ENCODE results near the gene ETV6.

The ETV6 gene

GRCh38 chr12:11709513-11709912, 60.0 kb downstream of the ETV6 start:
- no peak overlapping the region for H3K4me3 ChIP-seq
- H3K27ac ChIP-seq, result no peak overlapping the region

DNA sequence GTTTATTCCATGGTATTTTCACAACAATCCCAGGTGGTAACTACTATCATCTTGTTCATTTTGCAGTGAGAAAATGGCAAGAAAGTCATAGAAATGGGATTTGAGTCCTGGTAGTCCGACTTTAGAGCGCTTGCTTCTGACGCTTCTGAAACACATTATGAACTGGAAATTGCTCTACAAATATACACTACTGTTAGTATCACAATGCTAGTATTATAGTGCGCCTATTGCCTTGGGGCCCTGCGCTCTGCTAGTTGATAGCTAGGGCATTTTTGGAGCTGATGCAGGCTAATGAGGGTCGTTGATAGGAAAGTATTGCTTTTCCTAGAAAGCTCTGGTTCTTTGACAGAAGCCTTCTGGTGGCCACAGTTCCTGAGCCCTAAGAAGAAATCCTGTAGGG, 61.0 kb downstream of the ETV6 start:
- Histone ChIP-seq H3K4me3 (no peak overlapping the region), H3K27ac (peak overlapping the region in 5 of 21 experiments; percentile 44 to 71 (median 58))

- Histone ChIP-seq H3K4me3 (no peak overlapping the region), H3K27ac (peak overlapping the region in 9 of 21 experiments; percentile 1 to 71 (median 44))
Observed at GRCh38 chr12:11710906-11711305, 61.4 kb downstream of the ETV6 start.

DNA sequence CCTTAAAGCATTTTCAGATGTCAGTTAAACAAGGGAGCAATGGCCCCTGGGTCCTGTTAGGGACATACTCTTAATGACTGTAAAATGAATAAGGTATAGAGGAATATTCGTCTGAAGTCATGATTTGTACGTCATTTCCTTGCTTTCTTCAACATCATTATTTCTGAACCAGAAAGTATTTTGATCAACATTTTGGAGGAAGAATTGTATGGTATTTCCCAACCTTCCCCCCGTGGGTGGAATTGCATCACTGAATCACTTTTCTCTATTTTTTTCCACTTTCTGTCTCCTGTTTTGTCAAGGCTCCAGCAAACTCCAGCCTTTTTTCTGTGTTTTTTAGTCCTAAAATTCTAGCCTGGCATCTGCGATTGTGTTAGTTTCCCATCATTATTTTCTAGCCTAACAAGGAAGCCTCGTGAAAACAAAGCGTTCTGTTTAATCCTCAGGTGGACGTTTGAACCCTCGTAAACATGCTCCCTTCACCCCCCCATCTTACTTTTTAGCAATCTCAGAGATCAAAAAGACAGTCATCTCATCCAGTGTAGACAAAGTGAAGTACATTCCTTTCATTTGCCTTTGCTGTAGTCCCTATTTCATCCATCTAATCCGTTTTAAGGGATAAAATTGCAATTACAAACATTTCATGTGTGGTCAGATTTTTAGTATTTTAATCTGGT, 62.3 kb downstream of the ETV6 start:
- H3K4me3 ChIP-seq, result no peak overlapping the region
- peak overlapping the region in 11 of 21 experiments; percentile 4 to 71 (median 20) for H3K27ac ChIP-seq

GRCh38 chr12:11712491-11712890, 63.0 kb downstream of the ETV6 start:
- H3K27ac ChIP-seq, result peak overlapping the region in 3 of 21 experiments; percentile 21 to 44 (median 39)
- no peak overlapping the region for H3K4me3 ChIP-seq

- no peak overlapping the region for H3K4me3 ChIP-seq
- H3K27ac ChIP-seq, result no peak overlapping the region
Observed at GRCh38 chr12:11713202-11713601, 63.7 kb downstream of the ETV6 start.

DNA sequence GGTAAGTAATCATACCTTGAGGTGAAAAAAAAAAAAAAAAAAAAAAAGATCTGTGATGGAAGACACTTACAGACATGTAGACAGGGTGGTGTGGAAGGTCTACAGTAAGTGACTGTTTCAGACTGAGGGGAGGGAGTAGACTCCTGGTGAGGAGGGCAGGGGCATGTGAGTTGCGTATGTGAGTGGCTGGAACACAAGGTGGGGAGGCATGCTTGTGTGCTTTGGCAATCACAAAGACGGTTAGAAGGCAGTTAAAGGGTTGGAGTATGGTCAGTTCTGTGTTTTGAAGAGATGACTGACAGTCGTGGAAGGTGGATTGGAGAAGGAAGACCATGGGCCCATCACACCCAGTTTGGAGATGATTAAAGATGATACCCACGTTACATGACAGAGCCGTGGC, 65.2 kb downstream of the ETV6 start:
- Histone ChIP-seq H3K4me3 (no peak overlapping the region), H3K27ac (no peak overlapping the region)

GRCh38 chr12:11715621-11716020, 66.1 kb downstream of the ETV6 start:
- no peak overlapping the region for H3K27ac ChIP-seq
- H3K4me3 ChIP-seq, result no peak overlapping the region

GRCh38 chr12:11716794-11717518, 67.5 kb downstream of the ETV6 start:
- peak overlapping the region in 6 of 21 experiments; percentile 7 to 84 (median 37) for H3K27ac ChIP-seq
- H3K4me3 ChIP-seq, result no peak overlapping the region

DNA sequence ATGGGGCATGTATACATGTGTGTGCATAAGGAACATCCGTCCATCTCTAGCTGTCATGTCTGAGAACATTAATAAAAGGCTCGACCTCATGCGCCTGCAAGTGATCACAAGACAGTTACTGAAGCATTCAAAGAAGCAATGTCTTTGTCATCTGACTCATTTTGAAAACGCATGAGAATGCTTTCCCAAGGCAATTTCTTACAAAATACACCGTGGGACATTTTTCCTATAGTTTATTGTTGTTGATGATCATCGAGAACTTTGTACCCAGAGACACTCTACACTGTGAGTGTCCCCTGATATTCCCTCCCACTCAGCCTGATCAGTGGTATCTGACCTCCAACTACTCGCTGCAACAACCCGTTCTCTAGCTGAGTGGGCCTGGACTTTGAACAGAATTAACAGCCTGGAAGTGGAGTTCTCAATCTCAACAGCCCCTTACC, 68.1 kb downstream of the ETV6 start:
- Histone ChIP-seq H3K4me3 (no peak overlapping the region), H3K27ac (peak overlapping the region in 9 of 21 experiments; percentile 26 to 84 (median 46))

DNA sequence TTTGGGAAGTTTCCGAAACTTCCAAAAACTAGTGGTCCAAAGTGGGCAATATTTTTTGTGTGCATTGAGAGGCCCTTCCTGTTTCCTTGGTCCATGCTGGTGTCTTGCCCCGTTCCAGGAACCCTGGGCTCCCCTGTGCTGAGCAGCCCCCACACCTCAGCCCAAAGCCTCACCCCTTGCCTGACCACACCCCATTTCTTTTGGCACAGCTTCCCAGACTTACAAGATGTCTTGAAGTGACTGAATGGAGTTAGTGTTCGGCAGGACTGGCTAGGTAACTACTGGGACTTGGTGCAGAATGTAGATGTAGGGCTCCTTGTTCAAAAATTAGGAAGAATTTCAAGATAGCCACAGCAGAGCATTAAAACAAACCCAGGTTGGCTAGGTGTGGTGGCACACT, 68.6 kb downstream of the ETV6 start:
- no peak overlapping the region for H3K4me3 ChIP-seq
- peak overlapping the region in 13 of 21 experiments; percentile 5 to 84 (median 46) for H3K27ac ChIP-seq

DNA sequence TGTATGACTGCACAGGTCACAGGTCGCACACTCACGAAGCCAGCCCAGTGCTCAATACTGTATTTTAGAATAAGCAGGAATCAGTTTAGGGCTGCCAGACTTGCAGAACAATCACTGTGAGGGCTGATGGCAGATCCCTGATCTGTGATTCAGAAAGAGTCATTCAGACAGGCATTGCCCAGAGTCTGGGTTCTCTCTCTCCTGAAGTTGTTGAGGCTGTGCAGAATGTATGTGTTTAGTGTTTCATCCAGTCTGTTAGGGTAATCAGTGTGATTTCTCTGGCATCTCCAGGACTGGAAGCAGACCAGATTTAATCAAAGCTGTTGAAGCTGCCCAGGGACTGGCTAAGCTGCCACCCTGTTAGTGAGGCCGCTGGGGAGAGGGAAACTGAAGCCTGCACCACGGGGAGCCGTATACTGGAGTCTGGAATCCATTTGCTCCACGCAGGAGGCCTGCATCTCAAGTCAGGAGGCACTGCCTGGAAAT, 69.3 kb downstream of the ETV6 start:
- peak overlapping the region in 15 of 21 experiments; percentile 13 to 84 (median 40) for H3K27ac ChIP-seq

DNA sequence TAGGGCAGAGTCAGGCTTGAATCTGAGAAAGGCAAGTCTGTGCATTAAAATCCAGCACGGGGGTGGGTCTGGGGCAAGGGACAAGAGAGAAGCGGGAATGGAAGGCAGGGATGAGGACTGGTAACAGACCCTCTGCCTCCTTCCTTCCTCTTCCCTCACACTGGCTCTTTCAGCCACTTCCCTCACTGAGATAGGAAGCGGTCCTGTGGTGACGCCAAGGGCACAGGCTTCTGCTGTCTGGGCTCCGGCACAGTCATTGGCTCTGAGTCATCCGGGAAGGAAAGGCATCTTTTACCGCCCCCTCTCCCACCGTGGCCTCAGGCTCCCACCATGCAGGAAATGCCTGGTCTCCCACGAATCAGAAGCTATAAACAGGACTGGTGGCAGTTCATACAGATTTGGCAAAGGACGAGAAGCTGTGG, 70.2 kb downstream of the ETV6 start:
- Histone ChIP-seq H3K4me3 (no peak overlapping the region), H3K27ac (peak overlapping the region in 14 of 21 experiments; percentile 31 to 84 (median 43))

More for the DNA sequence above, 69.3 kb downstream of the ETV6 start:
- H3K4me3 ChIP-seq, result no peak overlapping the region

DNA sequence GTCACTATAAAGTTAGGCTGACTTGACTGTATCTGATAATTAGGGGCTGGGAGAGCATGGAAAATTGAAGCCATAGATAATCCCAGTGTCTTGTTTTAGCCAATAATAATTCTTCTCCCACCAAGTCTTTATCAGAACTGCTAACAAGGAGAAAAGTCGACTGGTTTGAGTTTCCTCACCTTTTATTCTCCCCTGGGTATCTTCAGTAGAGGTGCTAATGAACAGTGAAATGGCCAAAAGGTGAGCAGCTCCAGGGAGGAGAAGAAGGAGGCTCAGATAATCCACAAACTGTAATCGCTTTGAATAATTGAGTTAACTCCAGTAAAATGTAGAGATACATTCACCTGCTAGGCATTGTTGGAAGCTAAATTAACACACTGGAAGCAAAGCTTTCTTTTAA, 72.6 kb downstream of the ETV6 start:
- Histone ChIP-seq H3K27ac (no peak overlapping the region), H3K4me3 (no peak overlapping the region)

DNA sequence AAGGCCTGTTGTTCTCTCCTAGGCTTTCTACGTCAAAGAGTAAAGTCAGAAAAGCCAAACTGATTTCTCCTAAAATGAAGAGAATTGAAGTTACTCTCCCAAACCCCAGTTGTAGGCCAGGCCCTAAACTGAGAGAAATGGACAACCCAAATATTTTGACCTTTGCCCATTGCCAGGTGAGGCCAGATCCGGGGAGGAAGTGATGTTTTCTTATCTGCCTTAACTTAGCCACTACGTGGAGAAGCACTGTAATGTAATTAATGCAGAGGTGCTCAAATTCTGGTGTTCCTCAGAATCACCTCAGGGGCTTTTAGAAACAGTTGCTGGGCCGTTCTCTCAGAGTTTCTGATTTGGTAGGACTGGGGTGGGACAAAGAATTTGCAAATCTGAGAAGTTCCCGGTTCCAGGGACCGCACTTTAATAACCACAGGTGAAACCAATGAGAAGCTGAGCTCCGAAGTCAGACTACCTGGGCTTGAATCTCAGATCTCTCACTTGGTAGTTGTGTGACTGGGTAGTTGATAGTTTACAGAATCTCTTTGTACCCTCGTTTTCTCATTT, 73.2 kb downstream of the ETV6 start:
- no peak overlapping the region for H3K4me3 ChIP-seq
- no peak overlapping the region for H3K27ac ChIP-seq

DNA sequence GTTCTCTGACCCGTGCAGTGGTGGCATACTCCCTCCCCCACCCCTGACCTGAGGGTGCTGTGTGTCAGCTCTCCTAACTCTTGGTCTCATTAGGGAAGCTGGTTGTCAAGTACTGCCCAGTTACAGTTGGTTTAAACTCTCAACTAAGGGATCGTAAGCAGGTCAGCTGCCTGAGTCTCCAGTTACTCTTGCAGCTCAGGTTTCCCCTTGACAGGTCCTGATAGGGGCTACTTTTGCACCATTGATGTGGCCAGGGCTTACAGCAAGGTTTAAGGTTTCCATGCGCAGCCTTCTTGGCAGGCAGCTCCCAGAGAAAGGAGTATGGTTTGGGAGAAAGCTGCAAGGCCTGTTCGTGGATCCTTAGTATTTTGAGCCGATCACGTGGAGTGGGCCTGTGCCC, 74.5 kb downstream of the ETV6 start:
- H3K4me3 ChIP-seq, result no peak overlapping the region
- peak overlapping the region in 1 of 21 experiments; percentile 37 for H3K27ac ChIP-seq

DNA sequence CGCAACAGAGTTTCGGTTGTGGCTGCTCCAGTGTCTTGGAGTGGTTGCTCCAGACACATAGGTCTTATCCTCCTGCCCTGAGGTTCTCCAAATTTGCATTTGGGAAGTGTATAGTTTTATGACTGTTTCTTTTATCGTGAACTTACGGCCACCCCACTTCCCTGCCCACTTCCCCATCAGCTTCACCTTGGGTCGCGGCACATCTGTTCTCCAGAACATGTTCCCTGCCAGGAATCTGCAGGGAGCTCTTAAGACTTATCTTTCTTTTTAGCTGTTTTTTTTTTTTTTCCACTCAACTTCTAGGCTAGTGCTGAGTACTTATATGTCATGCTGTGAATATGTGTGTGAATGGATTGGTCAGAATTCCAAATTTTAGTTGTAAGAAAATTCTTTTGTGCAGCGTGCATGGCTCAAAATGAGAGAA, 75.4 kb downstream of the ETV6 start:
- no peak overlapping the region for H3K27ac ChIP-seq
- no peak overlapping the region for H3K4me3 ChIP-seq

DNA sequence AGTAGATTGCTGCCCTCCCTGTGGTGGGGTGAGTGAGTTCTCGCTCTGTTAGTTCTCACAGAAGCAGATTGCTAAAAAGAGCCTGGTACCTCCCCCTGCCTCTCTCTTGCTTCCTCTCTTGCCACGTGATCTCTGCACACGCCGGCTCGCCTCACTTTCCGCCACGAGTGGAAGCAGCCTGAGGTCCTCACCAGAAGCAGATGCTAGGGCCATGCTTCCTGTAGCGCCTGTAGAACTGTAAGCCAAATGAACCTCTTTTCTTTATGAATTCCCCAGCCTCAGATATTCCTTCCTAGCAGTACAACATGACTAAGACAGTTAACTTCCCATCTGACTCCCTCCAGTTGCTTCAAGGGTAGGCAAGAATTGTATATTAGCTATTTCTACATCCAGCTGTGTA, 76.2 kb downstream of the ETV6 start:
- peak overlapping the region in 1 of 21 experiments; percentile 9 for H3K27ac ChIP-seq
- no peak overlapping the region for H3K4me3 ChIP-seq

GRCh38 chr12:11726659-11727058, 77.2 kb downstream of the ETV6 start:
- H3K27ac ChIP-seq, result peak overlapping the region in 3 of 21 experiments; percentile 27 to 41 (median 33)
- no peak overlapping the region for H3K4me3 ChIP-seq

DNA sequence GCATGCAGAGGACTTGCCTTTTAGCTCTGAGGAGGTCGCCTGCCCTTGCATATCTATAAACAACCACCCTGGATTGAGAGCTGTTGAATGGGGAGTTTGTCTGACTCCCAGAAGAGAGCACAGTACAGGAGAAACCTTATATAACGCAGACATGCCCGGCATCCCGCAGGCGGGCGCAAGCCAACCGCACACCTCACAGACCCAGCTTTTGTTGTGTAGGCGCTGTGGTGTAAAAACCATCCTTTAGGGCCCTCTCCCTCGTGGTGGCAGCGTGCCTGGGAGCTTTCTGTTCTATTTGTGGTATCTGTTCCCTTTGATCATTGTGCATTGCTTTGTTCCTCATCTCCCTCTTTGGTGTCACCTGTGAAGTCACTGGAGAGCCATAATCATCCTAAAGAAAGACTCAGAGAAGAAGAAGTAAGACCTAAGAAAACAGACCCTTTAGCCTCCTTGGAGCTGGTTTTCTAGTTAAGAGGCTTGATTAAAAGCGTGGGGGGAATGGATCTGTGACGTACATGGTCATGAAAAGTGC, 77.7 kb downstream of the ETV6 start:
- H3K27ac ChIP-seq, result peak overlapping the region in 3 of 21 experiments; percentile 27 to 43 (median 33)
- no peak overlapping the region for H3K4me3 ChIP-seq
